Neural crest cell (in vitro differentiated cells): ENCODE data around the gene TERT. TPM values are rescaled to one million over a fixed set of nuclear protein-coding genes. Genes with fewer than 3 reads are reported as not detected.

Experiments used
- DNase-seq: peaks from one replicate; pipeline ENCODE4 v3.0.0; 2021; ENCODE audit warnings: low read depth, mixed read lengths, low spot score
- H3K27ac Mint-ChIP-seq: one replicate; pipeline ENCODE4 v1.8.0; 2021; ENCODE audit warnings: mild to moderate bottlenecking, mixed read lengths; ENCODE audit not compliant: unreplicated experiment
- H3K27me3 Mint-ChIP-seq: 2 replicates; pipeline ENCODE4 v1.8.0; 2021; ENCODE audit warnings: low read depth, mild to moderate bottlenecking, mixed read lengths
- H3K36me3 Mint-ChIP-seq: 2 replicates; pipeline ENCODE4 v1.8.0; 2021; ENCODE audit warnings: low read depth, mild to moderate bottlenecking, mixed read lengths
- H3K4me1 Mint-ChIP-seq: 2 replicates; pipeline ENCODE4 v1.8.0; 2021; ENCODE audit warnings: mixed read lengths
- H3K4me3 Mint-ChIP-seq: one replicate; pipeline ENCODE4 v1.8.0; 2021; ENCODE audit warnings: mild to moderate bottlenecking, mixed read lengths
- H3K9me3 Mint-ChIP-seq: 2 replicates; pipeline ENCODE4 v1.8.0; 2021; ENCODE audit warnings: mixed read lengths
- CTCF ChIP-seq: fragments of 200-600 bp; sonication (generic); conservative IDR thresholded peaks from 2 replicates; pipeline ENCODE4 v1.5.0; 2021; ENCODE audit warnings: antibody characterized with exemption, mild to moderate bottlenecking
- microRNA-seq: library from miRNA; unstranded; fragments of <30 nt; microRNA quantifications from one replicate; pipeline ENCODE4, GENCODE V29; 2020
- total RNA-seq: library from RNA; stranded (reverse); gene quantifications from 2 replicates; pipeline ENCODE4 v1.2.1, GENCODE V29; 2021

The TERT gene
- total RNA-seq, 1 donor from 2014 or later, result 5.6 TPM

- Mint-ChIP-seq H3K4me3 (no peak overlapping the region), H3K36me3 (no peaks in the 10 kb centered on the region), H3K27me3 (peaks cover 8% of the 10 kb centered on the region), H3K9me3 (no peaks in the 10 kb centered on the region), H3K27ac (no peak overlapping the region), H3K4me1 (peaks cover 8% of the 10 kb centered on the region)
- DNase-seq, result no peak
- no peak for TF ChIP-seq CTCF
These were observed 90.7 kb downstream of the TERT start for GRCh38 chr5:1203968-1204692.

DNA sequence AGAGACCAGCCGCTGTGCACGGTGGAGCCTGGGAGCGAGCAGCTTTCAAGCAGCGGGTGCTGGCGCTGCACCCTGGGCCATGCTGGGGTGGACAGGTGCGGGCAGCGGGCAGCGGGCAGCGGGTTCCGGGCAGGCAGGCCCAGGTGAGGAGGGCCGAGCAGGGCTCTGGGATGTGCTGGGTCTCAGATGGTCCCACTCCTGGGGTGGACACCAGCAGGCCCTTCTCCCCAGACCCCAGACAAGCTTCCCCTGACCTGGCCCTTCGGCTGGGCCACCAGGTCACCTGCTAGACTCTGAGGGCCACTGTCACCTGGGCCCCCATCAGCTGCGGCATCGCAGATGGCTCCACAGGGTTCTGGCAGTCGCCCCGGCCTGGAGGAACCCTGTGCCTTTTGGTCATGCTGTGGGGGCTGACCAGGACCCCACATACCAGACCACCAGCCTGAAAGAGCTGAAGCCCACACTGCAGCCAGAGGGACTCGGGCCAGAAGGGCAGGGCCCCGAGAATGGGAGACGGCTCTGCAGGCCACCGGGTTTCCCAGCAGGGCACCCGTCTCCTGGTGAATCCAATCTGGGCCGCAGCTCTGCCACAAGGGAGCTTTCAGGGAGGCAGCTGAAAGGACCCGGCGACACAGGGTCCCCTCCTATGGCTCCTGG is 91.4 kb downstream of the TERT start:
- Mint-ChIP-seq H3K9me3 (no peaks in the 10 kb centered on the region), H3K27ac (no peak overlapping the region), H3K27me3 (peaks cover 8% of the 10 kb centered on the region), H3K4me1 (peaks cover 8% of the 10 kb centered on the region), H3K36me3 (no peaks in the 10 kb centered on the region), H3K4me3 (no peak overlapping the region)
- no peak for DNase-seq
- TF ChIP-seq CTCF, result no peak

Small RNA genes lying within 50 kb of the gene (microRNA-seq; reads per million reads assigned to microRNA genes)
- not detected for gene MIR4457

Other genes with a start within 250 kb of the TERT start
- gene SLC12A7, start 183.0 kb downstream of the TERT start, total RNA-seq, result 34.7 and 40.7 TPM in 2 replicates
- not detected in 2 replicates for gene SLC6A19, start 93.5 kb downstream of the TERT start, total RNA-seq
- gene SLC6A18, start 69.7 kb downstream of the TERT start, total RNA-seq, result not detected in 2 replicates
- 95.1 and 103 TPM in 2 replicates for gene CLPTM1L, start 50.0 kb upstream of the TERT start, total RNA-seq
- gene SLC6A3, start 150.4 kb upstream of the TERT start, total RNA-seq, result 0.16 and 0.27 TPM in 2 replicates
- 101 and 111 TPM in 2 replicates for gene LPCAT1, start 228.9 kb upstream of the TERT start, total RNA-seq